GM18873 (cell line): ENCODE measurements around the gene TCHP.
"Not testable (repeated sequence)": the region's sequence is repeated elsewhere in the genome, so short reads cannot be mapped to it uniquely, and the experiment has no call there.

Source experiments
- ATAC-seq: cut with Tn5 transposase; IDR thresholded peaks from one replicate; pipeline ENCODE4 v1.9.1; 2021; ENCODE audit warnings: mild to moderate bottlenecking, moderate library complexity, moderate number of reproducible peaks; ENCODE audit not compliant: unreplicated experiment, low FRiP score

TCHP gene, protein sequence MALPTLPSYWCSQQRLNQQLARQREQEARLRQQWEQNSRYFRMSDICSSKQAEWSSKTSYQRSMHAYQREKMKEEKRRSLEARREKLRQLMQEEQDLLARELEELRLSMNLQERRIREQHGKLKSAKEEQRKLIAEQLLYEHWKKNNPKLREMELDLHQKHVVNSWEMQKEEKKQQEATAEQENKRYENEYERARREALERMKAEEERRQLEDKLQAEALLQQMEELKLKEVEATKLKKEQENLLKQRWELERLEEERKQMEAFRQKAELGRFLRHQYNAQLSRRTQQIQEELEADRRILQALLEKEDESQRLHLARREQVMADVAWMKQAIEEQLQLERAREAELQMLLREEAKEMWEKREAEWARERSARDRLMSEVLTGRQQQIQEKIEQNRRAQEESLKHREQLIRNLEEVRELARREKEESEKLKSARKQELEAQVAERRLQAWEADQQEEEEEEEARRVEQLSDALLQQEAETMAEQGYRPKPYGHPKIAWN

DNA sequence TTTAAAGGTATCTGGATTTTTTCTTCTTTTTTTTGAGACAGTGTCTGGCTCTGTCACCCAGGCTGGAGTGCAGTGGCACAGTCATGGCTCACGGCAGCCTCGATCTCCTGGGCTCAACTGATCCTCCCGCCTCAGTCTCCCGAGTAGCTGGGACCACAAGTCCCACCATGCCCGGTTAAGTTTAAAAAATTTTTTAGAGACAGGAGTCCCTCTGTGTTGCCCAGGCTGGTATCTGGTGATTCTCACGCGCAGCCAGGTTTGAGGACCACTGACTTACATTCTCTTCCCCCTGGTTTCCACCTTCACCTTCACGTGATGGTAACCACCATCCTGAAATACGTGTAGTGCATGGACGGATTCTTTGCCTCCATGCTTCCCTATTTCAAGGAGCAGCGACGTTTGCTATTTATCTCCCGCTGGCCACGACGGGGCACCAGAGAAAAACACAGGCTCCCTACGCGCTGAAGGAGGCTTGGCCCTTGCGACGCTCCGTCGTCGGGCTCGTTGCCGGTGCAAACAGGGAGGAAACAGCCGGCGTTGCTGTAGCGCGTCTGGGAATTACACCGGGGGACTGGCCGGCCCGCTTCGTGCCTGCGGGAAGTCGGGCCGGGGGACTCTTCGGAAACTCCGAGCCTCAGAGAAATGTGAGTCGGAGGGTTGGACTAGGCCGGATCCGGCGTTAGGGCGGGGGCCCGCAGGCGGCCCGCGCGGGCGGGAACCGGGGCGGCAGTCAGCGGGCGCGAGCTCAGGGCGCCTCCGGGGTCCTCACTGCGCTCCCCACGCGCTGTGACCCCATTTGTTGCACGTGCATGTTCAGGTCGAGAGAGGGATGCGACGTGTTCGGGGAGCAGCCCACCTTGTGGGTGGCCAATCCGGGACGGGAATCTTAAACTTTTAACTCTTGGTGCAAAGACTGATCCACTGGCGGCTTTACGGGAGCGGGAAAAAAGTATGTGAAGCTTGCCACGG, at the start of gene TCHP:
TSS of gene TCHP (plus strand) at position 492 of the 969 bp plus-strand sequence. CDS start 2,753 bp downstream, outside the sequence.
- no peak for ATAC-seq

DNA sequence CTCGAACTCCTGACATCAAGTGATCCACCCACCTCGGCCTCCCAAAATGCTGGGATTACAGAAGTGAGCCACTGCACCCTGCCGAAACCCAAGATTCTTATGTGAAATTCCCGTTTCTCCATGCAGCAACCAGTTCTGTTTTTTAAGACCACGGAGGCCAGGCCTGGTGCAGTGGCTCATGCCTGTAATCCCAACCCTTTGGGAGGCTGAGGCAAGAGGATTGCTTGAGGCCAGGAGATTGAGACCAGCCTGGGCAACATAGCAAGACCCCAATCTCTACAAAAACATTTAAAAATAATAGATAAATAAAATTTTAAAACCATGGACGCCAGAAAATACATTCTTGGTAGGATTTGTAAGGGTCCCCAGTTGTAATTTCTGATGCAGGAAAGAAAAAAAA, 49.6 kb upstream of the TCHP start:
- ATAC-seq: not testable (repeated sequence)

DNA sequence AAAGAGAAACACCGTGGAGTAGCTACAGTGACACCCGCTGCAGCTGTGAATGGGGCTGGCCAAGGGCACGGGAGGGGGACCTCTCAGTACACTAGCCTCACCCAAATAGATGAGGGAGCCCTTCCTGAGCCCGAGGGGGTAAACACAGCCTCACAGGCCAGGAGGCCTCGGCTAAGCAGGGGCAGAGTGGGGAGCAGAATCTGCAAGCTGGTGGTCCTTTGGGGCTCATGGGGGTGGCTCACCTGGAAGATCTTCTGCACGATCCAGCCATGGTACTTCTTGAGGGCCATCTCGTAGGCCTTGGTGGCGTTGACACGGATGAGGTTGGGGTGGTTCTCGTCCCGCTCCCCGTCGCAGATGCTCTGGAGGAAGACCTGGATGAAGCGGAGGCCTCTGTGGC, 44.7 kb upstream of the TCHP start:
- no peak for ATAC-seq

DNA sequence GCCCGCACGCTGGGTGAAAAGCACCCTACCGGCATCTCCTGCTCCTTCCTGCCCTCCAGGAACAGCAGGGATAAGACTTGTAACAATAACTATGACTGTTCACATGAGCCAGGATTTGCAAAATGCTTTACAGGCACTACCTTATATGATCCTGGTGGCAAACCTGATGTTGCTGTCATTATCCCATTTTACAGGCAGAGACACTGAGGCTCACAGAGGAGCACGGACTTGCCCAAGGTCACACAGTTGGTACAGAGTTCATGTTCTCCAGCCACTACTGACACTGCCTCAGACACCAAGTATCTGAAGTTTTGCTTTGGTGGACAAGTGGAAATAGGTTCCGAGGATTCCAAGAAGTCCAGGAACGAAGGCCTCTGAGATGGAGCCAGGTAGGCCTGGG, 42.4 kb upstream of the TCHP start:
- ATAC-seq: no peak

DNA sequence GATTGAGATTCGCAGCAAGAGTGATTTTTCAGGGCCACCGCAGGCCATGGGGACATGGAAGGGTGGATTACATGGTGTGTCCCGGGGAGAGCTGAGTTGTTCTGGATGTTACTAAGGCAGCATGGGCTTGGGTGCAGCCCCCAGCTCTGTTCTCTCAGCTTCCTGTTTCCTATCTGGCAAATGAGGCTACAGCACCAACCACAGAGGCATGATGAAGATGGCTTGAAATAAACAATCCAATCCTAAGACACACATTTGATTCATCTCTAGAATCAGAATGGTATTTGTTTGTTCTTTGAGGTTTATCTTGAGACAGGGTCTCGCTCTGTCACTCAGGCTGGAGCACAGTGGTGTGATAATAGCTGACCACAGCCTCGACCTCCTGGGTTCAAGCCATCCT, 41.3 kb upstream of the TCHP start:
- no peak for ATAC-seq

DNA sequence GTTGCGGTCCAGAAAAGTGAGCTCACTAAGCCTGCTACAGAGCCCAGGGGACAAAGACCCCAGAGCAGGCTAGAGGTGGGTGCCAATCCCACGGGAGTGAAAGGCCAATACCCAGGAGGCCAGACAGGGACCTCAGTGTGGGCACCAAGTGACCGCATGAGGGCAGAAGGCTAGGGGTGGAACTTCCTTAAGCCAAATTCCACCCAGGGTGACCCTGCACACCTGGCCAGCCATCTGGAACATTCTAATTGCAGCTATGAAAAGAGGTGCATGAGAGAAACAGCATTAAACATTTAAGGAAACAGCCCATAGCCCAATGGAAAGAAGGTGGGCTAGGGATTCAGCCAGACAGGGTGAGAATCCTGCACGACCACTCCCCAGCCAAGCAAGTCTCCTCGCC, 39.1 kb upstream of the TCHP start:
- no peak for ATAC-seq

DNA sequence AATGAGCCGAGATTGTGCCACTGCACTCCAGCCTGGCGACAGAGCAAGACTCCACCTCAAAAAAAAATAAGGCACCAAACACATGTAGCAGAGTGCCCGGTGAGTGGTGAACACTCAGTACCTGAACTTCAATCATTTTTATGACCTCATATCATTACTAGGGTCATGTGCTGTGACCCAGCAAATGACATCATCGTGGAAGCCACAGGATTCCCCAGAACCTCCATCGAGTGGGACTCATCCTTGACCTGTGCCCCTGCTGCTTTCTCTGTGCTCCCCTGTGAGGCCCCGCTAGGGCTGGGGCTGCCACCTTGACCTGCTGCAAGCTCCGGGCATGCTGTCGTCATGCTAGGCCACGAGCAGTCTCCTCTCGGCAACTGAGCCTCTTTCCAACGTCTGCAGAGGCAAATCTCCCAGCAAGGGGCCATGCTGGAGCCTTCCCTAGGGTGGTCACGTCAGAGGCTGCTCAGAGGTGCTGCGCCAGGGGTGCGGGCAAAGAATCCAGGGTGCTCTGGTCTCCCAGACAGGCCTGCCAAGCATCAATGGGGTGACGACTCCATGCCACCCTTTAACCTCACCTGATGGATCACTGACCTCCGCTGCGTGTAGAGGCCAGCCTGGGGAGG, 38.3 kb upstream of the TCHP start:
- ATAC-seq: no peak

DNA sequence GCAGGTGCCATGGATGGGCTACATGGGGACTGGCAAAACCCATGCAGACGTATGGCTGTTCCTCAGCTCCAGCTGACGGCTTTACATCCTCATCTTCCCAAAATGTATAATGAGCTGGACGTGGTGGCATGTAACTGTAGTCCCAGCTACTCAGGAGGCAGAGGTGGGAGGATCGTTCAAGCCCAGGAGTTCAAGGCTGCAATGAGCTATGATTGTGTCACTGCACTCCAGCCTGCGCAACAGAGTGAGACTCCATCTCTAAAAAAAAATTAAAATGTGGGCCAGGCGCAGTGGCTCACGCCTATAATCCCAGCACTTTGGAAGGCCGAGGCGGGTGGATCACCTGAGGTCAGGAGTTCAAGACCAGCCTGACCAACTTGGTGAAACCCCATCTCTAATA, 37.6 kb upstream of the TCHP start:
- ATAC-seq: not testable (repeated sequence)

DNA sequence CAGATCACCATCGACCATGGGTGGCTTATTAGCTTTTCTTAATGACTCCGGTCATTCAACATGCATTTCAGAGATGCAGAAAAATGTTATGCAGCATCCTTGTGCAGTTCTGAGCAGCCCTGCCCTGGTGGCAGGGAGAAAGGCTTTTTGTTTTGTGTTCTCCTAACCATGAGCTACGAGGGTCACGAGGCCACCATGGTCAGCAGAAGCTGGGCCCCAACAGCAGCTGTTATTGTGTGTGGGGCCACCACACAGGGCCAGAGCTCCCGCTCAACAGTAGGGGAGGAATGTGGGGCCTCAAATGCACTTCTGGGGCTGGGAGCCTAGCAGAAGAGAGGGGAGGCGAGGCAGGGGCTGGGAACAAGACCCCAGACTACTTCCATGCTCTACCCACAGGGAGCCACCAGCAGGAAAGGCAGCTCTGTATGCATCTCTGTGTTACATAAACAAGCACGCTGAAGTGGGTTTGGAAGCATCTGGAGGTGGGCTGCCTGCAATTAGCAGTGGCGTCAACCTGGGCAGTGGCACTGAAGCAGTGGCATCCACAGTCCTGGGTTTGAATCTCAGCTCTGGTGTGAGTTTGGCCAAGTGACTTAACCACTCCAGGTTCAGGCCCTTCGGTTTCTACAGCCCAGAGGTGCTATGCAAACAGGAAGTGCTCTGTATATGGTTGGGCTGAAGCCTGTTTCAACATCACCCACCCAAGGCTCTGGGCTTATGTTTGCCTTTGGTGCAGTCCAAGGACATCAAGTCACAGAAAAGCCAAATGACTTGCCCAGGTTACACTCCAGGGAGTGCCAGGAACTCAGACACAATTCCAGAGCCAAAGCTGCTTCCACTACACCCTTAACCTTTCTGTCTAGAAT, 36.0 kb upstream of the TCHP start:
- ATAC-seq: no peak

DNA sequence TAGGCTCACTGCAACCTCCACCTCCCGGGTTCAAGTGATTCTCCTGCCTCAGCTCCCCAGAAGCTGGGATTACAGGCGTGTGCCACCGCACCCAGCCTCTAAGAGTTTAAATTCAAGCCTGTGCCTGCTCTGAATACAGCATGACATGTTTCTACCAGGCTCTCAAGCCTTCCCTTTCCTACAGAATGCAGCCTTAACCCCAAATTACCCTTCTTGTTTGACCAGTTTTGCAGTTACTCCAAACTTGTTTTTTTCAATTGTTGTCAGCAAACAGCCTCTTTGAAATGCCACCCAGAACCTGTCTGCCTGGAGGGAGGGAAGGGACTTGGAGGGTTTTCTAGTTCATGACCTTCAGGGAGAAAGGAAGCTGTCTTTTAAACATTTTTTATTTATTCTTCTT, 35.2 kb upstream of the TCHP start:
- ATAC-seq: no peak

DNA sequence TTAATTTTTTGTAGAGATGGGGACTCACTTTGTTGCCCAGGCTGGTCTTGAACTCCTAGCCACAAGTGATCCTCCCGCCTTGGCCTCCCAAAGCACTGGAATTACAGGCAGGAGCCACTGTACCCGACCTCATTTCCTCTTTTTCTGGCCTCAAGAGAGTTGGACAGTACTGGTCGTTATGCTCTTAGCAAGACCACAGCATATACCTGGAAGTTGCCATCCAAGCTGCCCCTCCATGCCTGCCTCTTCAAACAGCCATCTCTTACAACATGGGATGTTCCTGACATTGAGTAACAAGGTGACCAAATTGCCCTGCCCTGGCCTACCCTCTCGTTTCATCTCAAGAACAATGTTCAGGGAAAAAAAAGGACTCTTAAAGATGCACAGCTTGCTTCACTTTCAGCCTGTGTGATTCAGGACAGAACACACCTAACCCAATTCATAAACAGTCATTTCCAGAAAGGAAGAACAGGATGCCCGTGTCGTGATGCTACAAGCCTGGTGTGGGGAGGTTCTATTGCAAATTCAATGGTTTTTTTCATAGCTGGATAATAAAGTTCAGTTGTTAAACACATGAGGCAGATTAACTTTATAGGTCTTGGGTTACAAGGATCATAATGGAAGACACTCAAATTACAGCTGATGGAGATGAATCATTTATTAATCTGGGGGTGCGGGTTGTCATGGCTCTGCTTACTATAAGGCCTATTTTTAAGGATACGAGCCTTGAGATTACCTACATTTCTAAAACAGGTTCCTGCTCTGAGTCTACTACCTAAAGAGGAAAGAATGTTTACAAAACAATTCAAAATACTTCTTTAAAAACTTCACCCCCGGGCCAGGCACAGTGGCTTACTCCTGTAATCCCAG, 31.7 kb upstream of the TCHP start:
- ATAC-seq: no peak

DNA sequence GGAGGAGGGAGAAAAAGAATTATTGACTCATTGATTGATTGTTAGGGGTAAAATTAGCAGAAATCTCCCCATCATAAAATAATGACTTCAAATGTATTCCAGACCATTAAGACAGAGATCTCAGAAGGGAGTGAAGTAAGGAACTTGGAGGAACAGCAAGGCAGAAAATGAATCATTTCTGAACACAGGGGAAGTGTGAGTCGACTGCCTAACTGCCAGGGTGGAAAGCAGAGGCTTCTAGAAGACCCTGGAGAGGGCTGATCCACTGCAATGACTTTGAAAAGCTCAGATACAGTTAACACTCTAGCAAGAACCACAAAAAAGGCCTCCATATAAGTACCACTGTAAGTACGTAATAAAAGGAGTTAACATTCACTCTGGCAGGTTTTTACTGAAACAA, 29.4 kb upstream of the TCHP start:
- no peak for ATAC-seq

DNA sequence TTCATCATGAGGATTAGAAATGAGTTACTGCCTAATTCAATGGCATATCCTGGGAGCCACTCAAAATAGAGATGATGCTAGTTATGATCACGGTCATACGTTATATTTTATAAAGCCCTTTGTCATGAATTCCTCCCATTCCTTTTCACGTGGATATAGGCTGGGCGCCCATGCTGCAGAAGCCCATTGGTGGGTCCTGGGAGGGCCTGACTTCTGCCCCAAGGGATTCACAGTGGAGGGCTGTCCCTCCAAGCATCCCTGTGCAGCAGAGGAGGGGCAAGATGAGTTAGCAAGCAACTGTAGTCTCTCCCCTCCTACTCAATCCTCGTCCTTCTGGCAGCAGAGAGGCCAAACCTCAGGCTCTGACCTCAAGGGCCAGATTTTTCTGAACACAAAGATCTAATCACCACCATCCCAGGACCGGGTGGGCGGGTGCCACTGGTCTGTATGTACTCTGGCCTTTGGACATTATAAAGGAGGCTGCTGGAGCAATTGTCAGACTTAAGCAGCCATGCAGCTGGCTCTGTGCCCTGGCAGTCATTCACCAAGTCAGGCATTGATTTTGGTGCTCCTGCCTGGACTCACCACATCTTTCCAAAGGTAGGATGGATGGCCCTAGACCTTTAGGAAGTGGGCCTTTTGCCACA, 28.3 kb upstream of the TCHP start:
- ATAC-seq: no peak

DNA sequence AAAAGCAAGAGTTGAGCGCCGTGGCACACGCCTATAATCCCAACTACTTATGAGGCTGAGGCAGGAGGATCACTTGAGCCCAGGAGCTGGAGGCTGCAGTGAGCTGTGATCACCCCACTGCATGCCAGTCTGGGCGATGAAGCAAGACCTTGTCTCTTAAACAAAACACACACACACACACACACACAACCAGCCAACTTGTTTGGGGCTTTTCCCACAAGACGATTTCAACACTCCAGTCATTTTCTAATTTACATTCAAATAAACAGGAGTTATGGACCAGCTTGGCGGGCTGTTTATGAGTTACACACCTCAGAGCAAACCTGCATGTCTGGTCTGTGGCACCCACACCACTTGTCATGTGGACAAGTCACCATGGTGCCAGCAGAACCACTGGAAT, 26.4 kb upstream of the TCHP start:
- no peak for ATAC-seq

DNA sequence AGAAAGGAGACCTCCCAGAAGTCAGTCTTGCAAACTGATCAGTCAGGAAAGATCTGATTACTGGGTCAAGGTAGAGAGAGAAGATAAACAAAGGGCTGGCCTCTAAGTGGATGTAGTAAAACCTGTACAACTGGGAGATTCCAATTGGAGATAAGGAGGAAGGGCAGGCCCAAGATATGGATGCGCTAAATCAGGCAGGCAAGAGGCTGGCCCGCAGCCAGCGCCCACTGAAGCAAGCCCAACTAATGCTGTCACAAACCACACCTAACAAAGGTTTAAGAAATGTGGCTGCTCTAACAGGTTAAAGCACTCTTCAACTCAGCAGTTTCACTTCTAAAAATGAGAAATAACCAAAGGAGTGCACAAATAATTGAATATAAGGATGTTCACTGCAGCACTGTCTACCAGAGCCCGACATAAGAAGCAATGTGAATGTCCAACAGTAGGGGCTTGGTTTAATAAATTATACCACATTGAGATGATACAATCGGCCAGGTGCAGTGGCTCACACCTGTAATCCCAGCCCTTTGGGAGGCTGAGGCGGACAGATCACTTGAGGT, 24.4 kb upstream of the TCHP start:
- no peak for ATAC-seq

DNA sequence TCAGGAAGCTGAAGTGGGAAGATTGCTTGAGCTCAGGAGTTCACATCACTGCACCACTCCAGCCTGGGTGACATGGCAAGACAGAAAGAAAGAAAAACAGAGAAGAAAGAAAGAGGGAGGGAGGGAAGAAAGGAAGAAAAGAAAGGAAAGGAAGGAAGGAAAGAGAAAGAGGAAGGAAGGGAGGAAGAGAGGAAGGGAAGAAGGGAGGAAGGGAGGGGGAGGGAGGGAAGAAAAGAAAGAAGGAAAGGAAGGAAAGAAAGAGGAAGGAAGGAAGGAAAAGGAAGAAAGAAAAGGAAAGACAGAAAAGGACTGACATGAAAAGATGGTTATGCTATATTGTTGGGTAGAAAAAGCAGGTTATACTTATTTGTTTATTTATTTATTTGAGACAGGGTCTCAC, 23.7 kb upstream of the TCHP start:
- no peak for ATAC-seq

DNA sequence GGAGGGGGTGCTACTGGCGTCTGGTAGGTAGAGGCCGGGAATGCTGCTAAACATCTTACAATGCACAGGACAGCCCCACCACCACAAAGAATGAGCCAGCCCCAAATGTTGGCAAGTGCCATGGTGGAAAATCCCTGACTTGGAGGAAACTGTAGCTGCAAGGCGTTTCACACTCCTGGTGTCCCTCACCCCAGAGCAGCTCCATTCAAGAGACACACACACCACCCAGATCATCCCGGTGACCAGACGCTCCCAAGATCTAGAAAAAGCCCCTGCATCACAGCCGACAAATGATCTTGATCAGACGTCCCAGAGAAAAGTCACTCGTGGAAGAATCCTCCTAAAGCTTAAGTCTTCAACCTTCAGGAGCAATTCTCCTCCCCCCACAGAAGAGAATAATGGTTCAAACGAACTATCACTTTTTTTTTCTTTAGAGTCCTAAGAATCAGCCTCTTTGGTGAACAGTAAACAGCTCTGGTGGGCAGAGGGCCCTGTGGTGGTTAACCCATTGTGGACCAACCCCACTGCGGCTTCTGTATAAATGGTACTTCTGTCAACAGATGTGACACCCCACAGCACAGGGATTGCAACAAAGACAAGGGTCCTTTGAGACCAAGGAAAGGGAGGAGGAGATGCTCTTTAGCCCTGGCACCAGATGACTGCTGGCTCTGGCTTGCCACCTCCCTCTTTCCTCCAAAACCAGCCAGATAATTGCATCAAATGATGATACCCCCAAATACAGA, 22.4 kb upstream of the TCHP start:
- no peak for ATAC-seq

DNA sequence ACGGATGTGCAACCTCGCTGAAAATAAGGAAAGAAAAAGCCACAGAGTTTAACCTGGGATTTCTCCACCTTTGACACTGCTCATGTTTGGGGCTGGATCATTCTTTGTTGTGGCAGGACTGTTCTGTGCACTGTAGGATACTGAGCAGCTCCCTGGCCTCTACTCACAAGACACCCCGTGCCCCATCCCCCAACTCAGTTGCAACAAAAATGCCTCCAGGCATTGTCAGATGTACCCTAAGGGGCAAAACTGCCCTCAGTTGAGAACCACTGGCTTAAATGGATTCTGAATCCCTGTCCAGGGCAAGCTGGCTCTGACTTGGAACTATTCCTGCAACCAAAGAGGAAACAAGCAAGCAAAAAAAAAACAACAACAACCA, 21.8 kb upstream of the TCHP start:
- no peak for ATAC-seq
